ENCODE results near the gene LSP1.

The LSP1 gene

GRCh38 chr11:1819074-1819473 lies 33.8 kb upstream of the LSP1 start:
- DNase-seq (ENCODE audit: low spot score in 2 of 2), result no peak
- H3K27me3 ChIP-seq (ENCODE audit: low read depth), result no peaks in the 10 kb centered on the region
- H3K9me3 ChIP-seq, result no peaks in the 10 kb centered on the region
- no peaks in the 10 kb centered on the region for H3K36me3 ChIP-seq (replicated peaks)
- in situ Hi-C loops (cut with MboI; ENCODE audit: low sequenced_read_pairs), result no loop called here
- H3K4me3 ChIP-seq, result no peak overlapping the region
- no peaks in the 10 kb centered on the region for H3K4me1 ChIP-seq

- Histone ChIP-seq H3K36me3 (replicated peaks) (no peaks in the 10 kb centered on the region), H3K9me3 (no peaks in the 10 kb centered on the region), H3K4me1 (no peaks in the 10 kb centered on the region), H3K27me3 (ENCODE audit: low read depth) (no peaks in the 10 kb centered on the region), H3K4me3 (no peak overlapping the region)
- in situ Hi-C loops (cut with MboI; ENCODE audit: low sequenced_read_pairs), result loop anchor here (5.0 kb wide), 1 partner anchor 123 kb away; the partner anchor contains the start of gene KRTAP5-6
- no peak for DNase-seq (ENCODE audit: low spot score in 2 of 2)
These were observed 32.2 kb upstream of the LSP1 start for GRCh38 chr11:1820463-1821325.

GRCh38 chr11:1821562-1821961 lies 31.3 kb upstream of the LSP1 start:
- H3K9me3 ChIP-seq, result no peaks in the 10 kb centered on the region
- DNase-seq (ENCODE audit: low spot score in 2 of 2), result no peak
- H3K36me3 ChIP-seq (replicated peaks), result no peaks in the 10 kb centered on the region
- H3K27me3 ChIP-seq (ENCODE audit: low read depth), result no peaks in the 10 kb centered on the region
- in situ Hi-C loops (cut with MboI; ENCODE audit: low sequenced_read_pairs), result loop anchor here (5.0 kb wide), 1 partner anchor 124 kb away; the partner anchor contains the start of gene KRTAP5-6
- no peaks in the 10 kb centered on the region for H3K4me1 ChIP-seq
- no peak overlapping the region for H3K4me3 ChIP-seq

- Histone ChIP-seq H3K27me3 (ENCODE audit: low read depth) (no peaks in the 10 kb centered on the region), H3K4me3 (no peak overlapping the region), H3K4me1 (no peaks in the 10 kb centered on the region), H3K36me3 (replicated peaks) (no peaks in the 10 kb centered on the region), H3K9me3 (no peaks in the 10 kb centered on the region)
- no peak for DNase-seq (ENCODE audit: low spot score in 2 of 2)
- in situ Hi-C loops (cut with MboI; ENCODE audit: low sequenced_read_pairs), result loop anchor here (5.0 kb wide), 1 partner anchor 126 kb away; the partner anchor contains the start of gene KRTAP5-6
These were observed 30.1 kb upstream of the LSP1 start for GRCh38 chr11:1822648-1823375.

- H3K36me3 ChIP-seq (replicated peaks), result no peaks in the 10 kb centered on the region
- H3K9me3 ChIP-seq, result no peaks in the 10 kb centered on the region
- H3K4me1 ChIP-seq, result no peaks in the 10 kb centered on the region
- DNase-seq (ENCODE audit: low spot score in 2 of 2), result no peak
- H3K27me3 ChIP-seq (ENCODE audit: low read depth), result no peaks in the 10 kb centered on the region
- in situ Hi-C loops (cut with MboI; ENCODE audit: low sequenced_read_pairs), result loop anchor here (5.0 kb wide), 1 partner anchor 126 kb away; the partner anchor contains the start of gene KRTAP5-6
- no peak overlapping the region for H3K4me3 ChIP-seq
These were observed 29.3 kb upstream of the LSP1 start for GRCh38 chr11:1823376-1824220.

GRCh38 chr11:1824221-1825038 lies 28.5 kb upstream of the LSP1 start:
- Histone ChIP-seq H3K27me3 (ENCODE audit: low read depth) (no peaks in the 10 kb centered on the region), H3K9me3 (no peaks in the 10 kb centered on the region), H3K4me1 (no peaks in the 10 kb centered on the region), H3K4me3 (no peak overlapping the region), H3K36me3 (replicated peaks) (no peaks in the 10 kb centered on the region)
- DNase-seq (ENCODE audit: low spot score in 2 of 2), result no peak
- in situ Hi-C loops (cut with MboI; ENCODE audit: low sequenced_read_pairs), result loop anchor here (5.0 kb wide), 1 partner anchor 127 kb away; the partner anchor contains the start of gene KRTAP5-6

GRCh38 chr11:1825039-1825740 lies 27.7 kb upstream of the LSP1 start:
- Histone ChIP-seq H3K36me3 (replicated peaks) (no peaks in the 10 kb centered on the region), H3K4me3 (no peak overlapping the region), H3K27me3 (ENCODE audit: low read depth) (no peaks in the 10 kb centered on the region), H3K9me3 (no peaks in the 10 kb centered on the region), H3K4me1 (no peaks in the 10 kb centered on the region)
- DNase-seq (ENCODE audit: low spot score in 2 of 2), result peak; percentile 22 to 83
- in situ Hi-C loops (cut with MboI; ENCODE audit: low sequenced_read_pairs), result no loop called here

GRCh38 chr11:1825785-1826451 lies 27.0 kb upstream of the LSP1 start:
- no peak for DNase-seq (ENCODE audit: low spot score in 2 of 2)
- Histone ChIP-seq H3K27me3 (ENCODE audit: low read depth) (no peaks in the 10 kb centered on the region), H3K9me3 (no peaks in the 10 kb centered on the region), H3K4me3 (no peak overlapping the region), H3K36me3 (replicated peaks) (no peaks in the 10 kb centered on the region), H3K4me1 (no peaks in the 10 kb centered on the region)
- in situ Hi-C loops (cut with MboI; ENCODE audit: low sequenced_read_pairs), result no loop called here

GRCh38 chr11:1826552-1827094 lies 26.3 kb upstream of the LSP1 start:
- no peak for DNase-seq (ENCODE audit: low spot score in 2 of 2)
- Histone ChIP-seq H3K9me3 (no peaks in the 10 kb centered on the region), H3K4me1 (no peaks in the 10 kb centered on the region), H3K4me3 (no peak overlapping the region), H3K36me3 (replicated peaks) (no peaks in the 10 kb centered on the region), H3K27me3 (ENCODE audit: low read depth) (no peaks in the 10 kb centered on the region)
- in situ Hi-C loops (cut with MboI; ENCODE audit: low sequenced_read_pairs), result no loop called here

- in situ Hi-C loops (cut with MboI; ENCODE audit: low sequenced_read_pairs), result no loop called here
- DNase-seq (ENCODE audit: low spot score in 2 of 2), result no peak
- no peaks in the 10 kb centered on the region for H3K9me3 ChIP-seq
- H3K36me3 ChIP-seq (replicated peaks), result no peaks in the 10 kb centered on the region
- H3K4me1 ChIP-seq, result no peaks in the 10 kb centered on the region; the same call in 1 of the 2 replicates
- no peaks in the 10 kb centered on the region for H3K27me3 ChIP-seq (ENCODE audit: low read depth)
- H3K4me3 ChIP-seq, result no peak overlapping the region
These were observed 25.6 kb upstream of the LSP1 start for GRCh38 chr11:1827095-1827813.

GRCh38 chr11:1827931-1828330 lies 25.0 kb upstream of the LSP1 start:
- in situ Hi-C loops (cut with MboI; ENCODE audit: low sequenced_read_pairs), result no loop called here
- H3K9me3 ChIP-seq, result no peaks in the 10 kb centered on the region
- DNase-seq (ENCODE audit: low spot score in 2 of 2), result no peak
- H3K27me3 ChIP-seq (ENCODE audit: low read depth), result no peaks in the 10 kb centered on the region
- H3K4me3 ChIP-seq, result no peak overlapping the region
- H3K4me1 ChIP-seq, result no peaks in the 10 kb centered on the region; the same call in 1 of the 2 replicates
- H3K36me3 ChIP-seq (replicated peaks), result no peaks in the 10 kb centered on the region

Data from HAP-1 (cell line).